ENCODE measurements around the gene TRIM28. TPM values are rescaled to one million over a fixed set of nuclear protein-coding genes. Genes with fewer than 3 reads are reported as not detected.

Gene TRIM28
- total RNA-seq, 1 experiment from 2014 or later: 1,038 TPM

DNA sequence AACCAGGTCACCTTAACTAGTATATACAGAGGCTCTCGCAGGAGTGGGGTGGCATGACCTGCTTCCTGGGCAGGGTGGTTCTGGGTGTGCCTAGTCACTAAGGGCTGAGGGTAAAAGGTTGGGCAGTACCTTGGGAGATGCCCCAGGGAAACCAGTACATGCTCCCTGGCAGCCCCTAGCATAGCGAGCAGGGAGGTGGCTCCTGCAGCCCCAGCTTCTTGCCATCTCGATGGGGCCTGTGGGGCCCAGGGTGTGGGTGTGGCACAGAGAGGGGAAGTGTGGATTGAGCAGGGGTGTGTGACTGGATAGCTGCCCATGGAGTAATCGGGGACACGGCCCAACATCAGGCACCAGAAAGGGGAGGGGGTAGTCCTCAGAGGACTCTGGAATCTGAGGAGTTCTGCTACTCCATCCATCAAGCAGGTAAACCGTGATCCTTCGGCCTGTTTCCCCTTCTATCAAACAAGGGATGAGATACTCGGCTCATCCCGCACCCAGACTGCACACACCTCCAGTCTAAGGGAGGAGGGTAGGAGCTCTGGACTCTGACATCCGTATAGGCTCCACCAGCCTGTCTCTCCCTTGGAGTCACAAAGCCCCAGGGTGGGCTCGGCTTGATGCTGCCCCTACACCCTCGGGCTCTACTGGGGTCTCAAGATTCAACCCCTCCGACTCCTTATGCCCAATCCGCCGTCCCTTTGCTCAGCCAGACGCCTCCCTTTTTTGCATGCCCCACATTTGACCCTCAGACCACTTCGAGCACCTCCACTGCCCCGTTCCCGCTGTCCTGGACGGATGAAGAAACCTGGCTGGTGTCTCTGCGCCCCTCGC lies 25.4 kb upstream of the TRIM28 start:
- ChIA-PET POLR2A (ENCODE audit: low non-redundant PET) (interaction anchor here (0.6 kb wide), 1 partner anchor 79 kb away, joined by 3 read pairs; the partner anchor contains the start of gene ZNF132), CTCF (interaction anchor here (1.1 to 2.1 kb wide), 4 partner anchors 20 to 43 kb away, joined by 3 to 9 read pairs (median 3); partner anchors contain the start of genes TRIM28 and ZNF446)
- Histone ChIP-seq H3K36me3 (ENCODE audit: insufficient read depth, low read length, poor library complexity, severe bottlenecking) (peaks cover 11% of the 10 kb centered on the region), H3K27ac (ENCODE audit: low read depth, low read length, poor library complexity, severe bottlenecking) (peak overlapping the region; percentile 97), H3K4me3 (ENCODE audit: low read depth, low read length, poor library complexity, severe bottlenecking) (peak overlapping the region; percentile 86), H3K9me3 (ENCODE audit: low read depth, low read length, poor library complexity, severe bottlenecking) (no peaks in the 10 kb centered on the region), H3K4me1 (ENCODE audit: insufficient read depth, low read length, poor library complexity, severe bottlenecking) (peaks cover 24% of the 10 kb centered on the region), H3K27me3 (replicated peaks; ENCODE audit: insufficient read depth, low read depth, low read length, poor library complexity) (no peaks in the 10 kb centered on the region)
- no peak for TF ChIP-seq EZH2 (IDR thresholded peaks at IDR 0.05; ENCODE audit: borderline replicate concordance, low read depth, low read length, poor library complexity, severe bottlenecking)
- TF ChIP-seq, protein P1, sequence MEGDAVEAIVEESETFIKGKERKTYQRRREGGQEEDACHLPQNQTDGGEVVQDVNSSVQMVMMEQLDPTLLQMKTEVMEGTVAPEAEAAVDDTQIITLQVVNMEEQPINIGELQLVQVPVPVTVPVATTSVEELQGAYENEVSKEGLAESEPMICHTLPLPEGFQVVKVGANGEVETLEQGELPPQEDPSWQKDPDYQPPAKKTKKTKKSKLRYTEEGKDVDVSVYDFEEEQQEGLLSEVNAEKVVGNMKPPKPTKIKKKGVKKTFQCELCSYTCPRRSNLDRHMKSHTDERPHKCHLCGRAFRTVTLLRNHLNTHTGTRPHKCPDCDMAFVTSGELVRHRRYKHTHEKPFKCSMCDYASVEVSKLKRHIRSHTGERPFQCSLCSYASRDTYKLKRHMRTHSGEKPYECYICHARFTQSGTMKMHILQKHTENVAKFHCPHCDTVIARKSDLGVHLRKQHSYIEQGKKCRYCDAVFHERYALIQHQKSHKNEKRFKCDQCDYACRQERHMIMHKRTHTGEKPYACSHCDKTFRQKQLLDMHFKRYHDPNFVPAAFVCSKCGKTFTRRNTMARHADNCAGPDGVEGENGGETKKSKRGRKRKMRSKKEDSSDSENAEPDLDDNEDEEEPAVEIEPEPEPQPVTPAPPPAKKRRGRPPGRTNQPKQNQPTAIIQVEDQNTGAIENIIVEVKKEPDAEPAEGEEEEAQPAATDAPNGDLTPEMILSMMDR (conservative IDR thresholded peaks at IDR 0.05; ENCODE audit: low read depth, low read length): peak; percentile 63; the same call in 1 of the 2 replicates
- no peak for DNase-seq (ENCODE audit: low spot score)
- intact Hi-C loops (cut with micrococcal nuclease; ENCODE audit: unreplicated experiment): no loop called here
- BruUV-seq (replicated peaks): no TSS peak

DNA sequence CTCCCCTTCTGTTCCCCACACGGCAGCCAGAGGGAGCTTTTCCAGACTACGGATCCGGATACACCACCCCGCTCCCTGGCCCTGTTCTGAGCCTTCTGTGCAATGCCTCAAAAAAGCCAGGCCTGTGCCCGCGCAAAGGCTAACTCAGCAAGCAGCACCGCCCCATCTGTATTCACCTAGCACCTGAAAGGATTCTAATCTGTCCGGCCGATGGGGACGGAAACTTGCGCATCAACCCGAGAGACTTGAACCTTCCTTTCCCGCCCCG lies 24.8 kb upstream of the TRIM28 start:
- Histone ChIP-seq H3K27ac (ENCODE audit: low read depth, low read length, poor library complexity, severe bottlenecking) (peak overlapping the region; percentile 97), H3K27me3 (replicated peaks; ENCODE audit: insufficient read depth, low read depth, low read length, poor library complexity) (no peaks in the 10 kb centered on the region), H3K4me1 (ENCODE audit: insufficient read depth, low read length, poor library complexity, severe bottlenecking) (peaks cover 24% of the 10 kb centered on the region), H3K36me3 (ENCODE audit: insufficient read depth, low read length, poor library complexity, severe bottlenecking) (peaks cover 11% of the 10 kb centered on the region), H3K4me3 (ENCODE audit: low read depth, low read length, poor library complexity, severe bottlenecking) (peak overlapping the region; percentile 86), H3K9me3 (ENCODE audit: low read depth, low read length, poor library complexity, severe bottlenecking) (no peaks in the 10 kb centered on the region)
- ChIA-PET CTCF (interaction anchor here (1.1 to 2.1 kb wide), 3 partner anchors 19 to 43 kb away, joined by 3 to 9 read pairs (median 3); partner anchors contain the start of genes TRIM28 and ZNF446), POLR2A (ENCODE audit: low non-redundant PET) (interaction anchor here (0.6 kb wide), 1 partner anchor 79 kb away, joined by 3 read pairs; the partner anchor contains the start of gene ZNF132)
- no peak for TF ChIP-seq EZH2 (IDR thresholded peaks at IDR 0.05; ENCODE audit: borderline replicate concordance, low read depth, low read length, poor library complexity, severe bottlenecking)
- TF ChIP-seq, protein P1 (conservative IDR thresholded peaks at IDR 0.05; ENCODE audit: low read depth, low read length): no peak; the same call in 1 of the 2 replicates
- intact Hi-C loops (cut with micrococcal nuclease; ENCODE audit: unreplicated experiment): no loop called here
- no TSS peak for BruUV-seq (replicated peaks)
- DNase-seq (ENCODE audit: low spot score): peak; percentile 91

DNA sequence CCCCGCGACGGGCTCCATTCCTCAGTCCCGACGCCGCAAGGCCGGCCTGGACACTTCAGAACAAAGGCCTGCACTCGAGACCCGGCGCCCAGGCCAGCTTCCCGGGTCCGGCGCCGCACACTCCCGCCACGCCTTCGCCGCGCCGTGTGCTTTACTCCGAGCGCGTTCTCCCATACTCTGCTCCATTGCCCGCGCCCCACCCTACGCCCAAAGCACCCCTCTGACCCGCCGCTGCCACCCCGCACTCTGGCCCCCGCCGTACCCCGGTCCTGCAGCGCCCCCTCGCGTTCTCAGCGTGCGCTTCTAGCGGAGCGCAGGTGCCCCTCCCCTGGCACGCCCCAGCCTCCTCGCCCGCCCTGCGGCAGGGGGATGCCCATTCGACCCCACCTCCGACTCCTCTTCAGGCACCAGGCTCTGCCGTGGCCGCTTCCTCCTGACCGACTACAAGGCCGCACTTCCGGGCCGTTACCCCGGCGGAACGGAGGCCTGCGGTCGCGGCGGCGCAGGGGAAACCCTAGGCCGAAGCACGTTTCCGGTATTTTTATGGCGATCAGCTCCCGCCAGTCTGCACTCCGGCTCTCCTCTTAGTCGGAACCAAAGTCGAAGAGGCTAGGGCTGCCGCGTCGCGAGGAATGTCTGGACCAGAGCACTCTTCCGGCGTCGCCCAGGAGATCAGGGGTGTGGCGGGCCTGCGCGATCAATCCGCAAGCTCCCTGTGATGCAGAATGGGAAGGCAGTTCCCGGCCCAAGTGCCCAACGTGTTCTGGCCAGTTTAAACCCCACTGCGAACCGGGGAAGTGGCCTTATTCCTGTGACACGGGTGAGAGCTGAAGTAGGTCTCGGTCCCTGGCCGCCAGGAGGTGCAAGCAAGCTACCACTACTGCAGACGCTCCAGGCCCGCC lies 24.3 kb upstream of the TRIM28 start, which contains the start of gene ZBTB45:
ZBTB45 (minus strand) TSS at position 456 of the 902 bp plus-strand sequence. CDS start 2,137 bp downstream, outside the sequence.
- no peaks in the 10 kb centered on the region for H3K9me3 ChIP-seq (ENCODE audit: low read depth, low read length, poor library complexity, severe bottlenecking)
- intact Hi-C loops (cut with micrococcal nuclease; ENCODE audit: unreplicated experiment): no loop called here
- ChIA-PET POLR2A (ENCODE audit: low non-redundant PET) (interaction anchor here (0.8 kb wide), 1 partner anchor 12 kb away, joined by 5 read pairs; no protein-coding TSS in a partner anchor), CTCF (interaction anchor here (1.0 to 2.1 kb wide), 5 partner anchors 9 to 44 kb away, joined by 3 to 9 read pairs (median 3); partner anchors contain the start of genes TRIM28 and ZNF446)
- no peaks in the 10 kb centered on the region for H3K27me3 ChIP-seq (replicated peaks; ENCODE audit: insufficient read depth, low read depth, low read length, poor library complexity)
- H3K36me3 ChIP-seq (ENCODE audit: insufficient read depth, low read length, poor library complexity, severe bottlenecking): peaks cover 11% of the 10 kb centered on the region
- peak; percentile 98 for DNase-seq (ENCODE audit: low spot score)
- H3K4me1 ChIP-seq (ENCODE audit: insufficient read depth, low read length, poor library complexity, severe bottlenecking): peaks cover 23% of the 10 kb centered on the region
- peak within 1 kb of the TSS; percentile 86 for H3K4me3 ChIP-seq (ENCODE audit: low read depth, low read length, poor library complexity, severe bottlenecking)
- TF ChIP-seq, protein P1 (conservative IDR thresholded peaks at IDR 0.05; ENCODE audit: low read depth, low read length): peak; percentile 82
- no peak for TF ChIP-seq EZH2 (IDR thresholded peaks at IDR 0.05; ENCODE audit: borderline replicate concordance, low read depth, low read length, poor library complexity, severe bottlenecking)
- H3K27ac ChIP-seq (ENCODE audit: low read depth, low read length, poor library complexity, severe bottlenecking): peak within 1 kb of the TSS; percentile 97
- TSS peak; percentile 49 for BruUV-seq (replicated peaks)
